Duodenal mucosa (tissue), 2 donors: Measurements from ENCODE around the gene COL3A1.

Experiments used
- H3K27ac ChIP-seq: one replicate; pipeline ENCODE4 v1.7.0; 2013; ENCODE audit warnings: low read depth, low read length
- H3K27me3 ChIP-seq, 2 donors: one replicate each; pipeline ENCODE4 v1.7.0; 2013; ENCODE audit warnings: low read length in 2 of 2, control low read depth in 1 of 2; ENCODE audit not compliant: insufficient read depth in 2 of 2, control insufficient read depth in 1 of 2
- H3K36me3 ChIP-seq, 2 donors: one replicate each; pipeline ENCODE4 v1.7.0; 2013; ENCODE audit warnings: low read length in 2 of 2, control low read depth in 1 of 2; ENCODE audit not compliant: insufficient read depth in 2 of 2, control insufficient read depth in 1 of 2
- H3K4me1 ChIP-seq, 2 donors: one replicate each; pipeline ENCODE4 v1.7.0; 2013; ENCODE audit warnings: low read length in 2 of 2, control low read depth in 1 of 2; ENCODE audit not compliant: insufficient read depth in 2 of 2, control insufficient read depth in 1 of 2
- H3K4me3 ChIP-seq, 2 donors: one replicate each; pipeline ENCODE4 v1.7.0; 2013; ENCODE audit warnings: low read length in 2 of 2, low read depth in 1 of 2
- H3K9ac ChIP-seq, 2 donors: one replicate each; pipeline ENCODE4 v1.7.0; 2013; ENCODE audit warnings: low read length in 2 of 2, low read depth in 1 of 2
- H3K9me3 ChIP-seq, 2 donors: one replicate each; pipeline ENCODE4 v1.7.0; 2013; ENCODE audit warnings: low read length in 2 of 2, control low read depth in 1 of 2; ENCODE audit not compliant: control insufficient read depth in 1 of 2

Gene COL3A1

GRCh38 chr2:188974164-188974563 is at the start of gene COL3A1:
TSS of gene COL3A1 (plus strand) at chr2:188974373. CDS start at chr2:188974490, 117 bp downstream.
- H3K9me3 ChIP-seq: no peaks in the 10 kb centered on the region
- H3K4me3 ChIP-seq: peak within 1 kb of the TSS; percentile 45 to 62
- no peaks in the 10 kb centered on the region for H3K27me3 ChIP-seq
- no peaks in the 10 kb centered on the region for H3K4me1 ChIP-seq
- peak within 1 kb of the TSS; percentile 66 for H3K27ac ChIP-seq
- no peaks in the 10 kb centered on the region for H3K36me3 ChIP-seq
- H3K9ac ChIP-seq: peak within 1 kb of the TSS in 1 of 2 donors; percentile 65

- Histone ChIP-seq H3K9ac (no peak overlapping the region), H3K4me1 (no peaks in the 10 kb centered on the region), H3K27ac (no peak overlapping the region), H3K27me3 (no peaks in the 10 kb centered on the region), H3K9me3 (peaks cover 5% of the 10 kb centered on the region in 2 donors), H3K36me3 (no peaks in the 10 kb centered on the region), H3K4me3 (no peak overlapping the region)
Measured at GRCh38 chr2:188928643-188929042, 45.5 kb upstream of the COL3A1 start.

DNA sequence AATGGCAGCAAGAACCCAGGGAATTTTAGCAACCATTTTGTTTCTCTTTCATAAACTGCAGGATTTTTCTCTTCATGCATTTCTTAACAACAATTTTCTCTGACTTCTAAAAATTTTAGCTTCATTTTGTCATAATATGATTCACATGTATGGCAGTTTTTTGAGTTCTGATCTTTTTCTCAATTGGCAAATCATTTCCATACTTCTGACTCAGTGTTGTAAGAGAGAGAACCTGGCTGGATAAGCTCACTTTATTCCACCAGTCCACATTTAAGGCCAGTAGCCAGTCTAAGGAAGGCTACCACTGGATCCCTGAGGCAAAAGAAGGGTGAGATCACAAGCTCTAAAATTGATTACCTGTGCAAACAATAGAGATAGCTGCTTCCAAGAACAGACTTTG is 42.8 kb upstream of the COL3A1 start:
- Histone ChIP-seq H3K9ac (no peak overlapping the region), H3K4me1 (no peaks in the 10 kb centered on the region), H3K36me3 (no peaks in the 10 kb centered on the region), H3K4me3 (no peak overlapping the region), H3K27me3 (no peaks in the 10 kb centered on the region), H3K9me3 (peaks cover 5% of the 10 kb centered on the region in 2 donors), H3K27ac (no peak overlapping the region)

DNA sequence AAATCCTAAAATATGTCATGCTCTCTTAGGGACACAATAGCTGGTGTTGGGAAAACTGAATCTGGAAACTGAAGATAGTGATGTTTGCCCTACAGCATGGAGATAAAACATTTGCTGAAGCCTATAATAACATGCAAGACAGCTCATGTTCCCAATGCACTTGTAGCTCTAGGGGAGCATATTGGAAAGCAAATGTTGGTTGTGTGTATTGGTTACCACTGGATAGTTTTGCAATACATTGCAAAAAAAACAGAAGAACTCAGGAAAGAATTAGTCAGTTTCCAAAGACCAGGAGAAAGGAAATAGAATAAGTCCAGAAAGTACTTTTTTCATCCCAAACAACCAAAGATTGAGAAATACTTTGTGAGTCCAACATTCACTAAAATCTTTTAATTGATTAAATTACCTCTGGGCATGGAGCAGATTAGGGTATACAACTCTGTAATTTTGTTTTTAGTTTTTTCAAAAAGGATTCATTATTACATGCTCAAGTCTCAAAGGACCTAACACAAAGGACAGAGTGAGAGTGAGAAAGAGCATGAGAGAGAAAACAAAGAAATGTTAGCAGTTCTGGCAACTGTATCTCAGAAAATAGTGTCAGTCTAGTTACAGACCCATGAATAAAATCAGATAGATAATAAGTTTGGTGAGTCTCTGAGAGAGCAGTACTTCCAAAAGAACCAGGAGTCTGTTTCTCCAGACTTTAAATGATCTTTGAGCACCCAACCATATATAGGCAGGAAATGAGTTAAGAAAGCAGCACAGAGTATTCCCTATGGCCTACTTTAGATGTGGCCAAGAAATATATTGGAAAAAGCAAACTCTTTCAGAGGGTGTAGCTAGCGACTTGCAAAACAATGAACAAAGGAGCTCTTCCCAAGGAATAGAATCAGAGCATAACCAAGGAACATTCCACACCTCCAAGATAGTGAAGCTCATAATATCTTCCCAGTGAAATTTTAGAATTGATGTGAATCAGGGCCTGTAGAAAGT is 36.6 kb upstream of the COL3A1 start:
- Histone ChIP-seq H3K9me3 (no peaks in the 10 kb centered on the region), H3K27ac (no peak overlapping the region), H3K36me3 (no peaks in the 10 kb centered on the region)

GRCh38 chr2:188940171-188940570 is 34.0 kb upstream of the COL3A1 start:
- Histone ChIP-seq H3K27ac (no peak overlapping the region), H3K36me3 (no peaks in the 10 kb centered on the region), H3K4me1 (no peaks in the 10 kb centered on the region), H3K9me3 (no peaks in the 10 kb centered on the region), H3K9ac (no peak overlapping the region), H3K27me3 (no peaks in the 10 kb centered on the region), H3K4me3 (no peak overlapping the region)

More for the DNA sequence above, 36.6 kb upstream of the COL3A1 start:
- Histone ChIP-seq H3K9ac (no peak overlapping the region), H3K4me3 (no peak overlapping the region), H3K27me3 (no peaks in the 10 kb centered on the region), H3K4me1 (no peaks in the 10 kb centered on the region)

DNA sequence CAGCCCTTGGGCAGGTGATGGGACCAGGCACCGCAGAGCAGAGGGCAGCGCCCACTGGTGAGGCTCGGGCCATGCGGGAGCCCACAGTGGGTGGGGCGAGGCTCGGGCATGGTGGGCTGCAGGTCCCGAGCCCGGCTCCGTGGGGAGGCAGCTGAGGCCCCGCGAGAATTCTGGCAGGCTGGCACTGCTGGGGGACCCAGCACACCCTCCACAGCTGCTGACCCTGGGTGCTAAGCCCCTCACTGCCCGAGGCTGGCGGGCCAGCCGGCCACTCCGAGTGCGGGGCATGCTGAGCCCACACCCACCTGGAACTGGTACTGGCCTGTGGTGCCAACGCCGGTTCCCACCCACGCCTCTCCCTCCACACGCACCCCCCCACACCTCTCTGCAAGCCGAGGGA is 29.7 kb upstream of the COL3A1 start:
- H3K9me3 ChIP-seq: no peaks in the 10 kb centered on the region
- H3K27me3 ChIP-seq: no peaks in the 10 kb centered on the region
- no peaks in the 10 kb centered on the region for H3K36me3 ChIP-seq
- H3K4me3 ChIP-seq: no peak overlapping the region
- H3K9ac ChIP-seq: no peak overlapping the region
- H3K27ac ChIP-seq: no peak overlapping the region
- H3K4me1 ChIP-seq: no peaks in the 10 kb centered on the region

DNA sequence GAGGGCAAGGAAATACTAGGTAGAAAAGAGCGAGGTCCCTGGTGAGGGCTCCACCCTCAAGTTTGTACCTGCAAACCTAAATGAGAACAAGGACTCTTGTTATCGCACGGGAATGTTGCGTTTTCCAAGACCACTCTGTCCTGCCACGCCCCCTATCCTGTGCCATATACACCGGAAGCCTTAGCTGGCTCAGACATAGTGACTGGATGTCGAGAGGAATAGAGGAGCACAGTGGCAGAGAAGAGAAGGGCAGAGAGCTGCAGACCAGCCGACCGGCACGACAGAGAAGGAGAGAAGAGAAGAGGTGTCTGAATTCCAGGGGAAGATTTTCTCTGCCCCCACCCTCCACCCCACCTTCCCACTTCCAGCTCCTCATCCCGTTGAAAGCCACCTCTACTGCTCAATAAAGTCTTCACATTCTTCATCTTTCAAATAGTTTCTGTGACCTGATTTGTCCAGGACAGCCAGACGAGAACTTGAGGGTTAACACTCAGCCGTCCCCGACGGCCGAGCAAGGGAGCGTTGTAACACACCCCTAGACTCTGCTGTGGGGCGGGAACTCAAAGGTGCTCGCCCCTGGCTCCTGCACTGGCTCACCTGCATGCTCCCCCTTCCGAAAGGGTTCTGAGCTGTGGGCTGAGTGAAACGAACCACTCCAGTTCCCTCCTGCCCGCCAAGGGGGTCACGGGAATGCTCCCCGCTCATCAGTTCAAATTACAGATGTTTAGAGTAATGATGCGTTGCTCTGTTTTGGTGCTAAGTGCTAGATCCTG is 24.9 kb upstream of the COL3A1 start:
- H3K36me3 ChIP-seq: no peaks in the 10 kb centered on the region
- H3K4me3 ChIP-seq: no peak overlapping the region
- H3K9ac ChIP-seq: no peak overlapping the region
- H3K9me3 ChIP-seq: no peaks in the 10 kb centered on the region
- H3K4me1 ChIP-seq: no peaks in the 10 kb centered on the region
- no peak overlapping the region for H3K27ac ChIP-seq
- no peaks in the 10 kb centered on the region for H3K27me3 ChIP-seq

DNA sequence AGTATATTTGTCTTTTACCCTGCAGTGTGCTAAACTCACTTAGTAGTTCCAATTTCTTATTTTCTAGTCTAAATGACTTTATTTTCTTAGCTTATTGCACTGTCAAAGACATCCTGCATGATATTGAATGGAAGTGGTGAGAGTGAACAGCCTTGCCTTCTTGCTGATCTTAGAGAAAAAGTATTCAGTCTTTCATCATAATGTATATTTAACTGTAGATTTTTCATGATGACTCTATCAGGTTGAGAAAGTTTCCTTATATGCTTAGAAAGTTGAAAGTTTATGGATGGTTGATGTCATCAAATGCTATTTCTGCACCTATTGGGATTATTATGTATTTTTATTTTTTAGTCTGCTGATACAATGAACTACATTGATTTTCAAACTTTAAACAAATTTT is 21.3 kb upstream of the COL3A1 start:
- no peaks in the 10 kb centered on the region for H3K9me3 ChIP-seq
- H3K4me1 ChIP-seq: no peaks in the 10 kb centered on the region
- H3K9ac ChIP-seq: no peak overlapping the region
- H3K27me3 ChIP-seq: no peaks in the 10 kb centered on the region
- no peak overlapping the region for H3K4me3 ChIP-seq
- no peaks in the 10 kb centered on the region for H3K36me3 ChIP-seq
- no peak overlapping the region for H3K27ac ChIP-seq

GRCh38 chr2:188956290-188956689 is 17.9 kb upstream of the COL3A1 start:
- Histone ChIP-seq H3K36me3 (no peaks in the 10 kb centered on the region), H3K27ac (no peak overlapping the region), H3K27me3 (no peaks in the 10 kb centered on the region), H3K4me3 (no peak overlapping the region), H3K9me3 (no peaks in the 10 kb centered on the region), H3K9ac (no peak overlapping the region), H3K4me1 (no peaks in the 10 kb centered on the region)

DNA sequence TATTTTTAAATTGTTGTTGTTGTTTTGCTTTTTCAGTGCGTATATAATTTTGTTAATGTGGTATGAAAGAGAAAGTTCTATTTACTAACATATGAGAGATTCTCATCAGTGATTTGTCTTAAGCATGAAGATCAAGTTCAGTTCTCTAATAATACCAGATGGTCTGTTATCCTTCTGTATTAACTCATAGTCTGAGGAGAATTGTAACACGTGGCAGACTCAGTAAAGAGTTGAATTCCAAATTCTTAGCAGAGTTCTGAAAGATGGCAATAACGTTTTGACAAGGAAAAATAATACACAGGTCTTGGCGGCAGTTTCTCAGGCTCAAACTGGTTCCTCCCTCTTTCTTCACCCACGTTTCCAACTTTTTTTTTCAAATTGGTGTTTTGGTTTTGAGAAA is 17.2 kb upstream of the COL3A1 start:
- no peaks in the 10 kb centered on the region for H3K4me1 ChIP-seq
- H3K4me3 ChIP-seq: no peak overlapping the region
- no peaks in the 10 kb centered on the region for H3K9me3 ChIP-seq
- no peaks in the 10 kb centered on the region for H3K36me3 ChIP-seq
- no peak overlapping the region for H3K27ac ChIP-seq
- H3K27me3 ChIP-seq: no peaks in the 10 kb centered on the region
- no peak overlapping the region for H3K9ac ChIP-seq
